HL-60/S4 treated with retinoic acid at 250 ng/mL for 4 days and 3 days (cell line): ENCODE data around the gene PIK3C2G.
"Not testable (repeated sequence)": the region's sequence is repeated elsewhere in the genome, so short reads cannot be mapped to it uniquely, and the experiment has no call there.

Experiments used
- in situ Hi-C: fragments of 300-500 bp; cut with MboI; formaldehyde crosslinking; loops from 2 replicates; pipeline ENCODE4 v1.7.0; 2022; ENCODE audit warnings: low sequenced_read_pairs

PIK3C2G gene, protein sequence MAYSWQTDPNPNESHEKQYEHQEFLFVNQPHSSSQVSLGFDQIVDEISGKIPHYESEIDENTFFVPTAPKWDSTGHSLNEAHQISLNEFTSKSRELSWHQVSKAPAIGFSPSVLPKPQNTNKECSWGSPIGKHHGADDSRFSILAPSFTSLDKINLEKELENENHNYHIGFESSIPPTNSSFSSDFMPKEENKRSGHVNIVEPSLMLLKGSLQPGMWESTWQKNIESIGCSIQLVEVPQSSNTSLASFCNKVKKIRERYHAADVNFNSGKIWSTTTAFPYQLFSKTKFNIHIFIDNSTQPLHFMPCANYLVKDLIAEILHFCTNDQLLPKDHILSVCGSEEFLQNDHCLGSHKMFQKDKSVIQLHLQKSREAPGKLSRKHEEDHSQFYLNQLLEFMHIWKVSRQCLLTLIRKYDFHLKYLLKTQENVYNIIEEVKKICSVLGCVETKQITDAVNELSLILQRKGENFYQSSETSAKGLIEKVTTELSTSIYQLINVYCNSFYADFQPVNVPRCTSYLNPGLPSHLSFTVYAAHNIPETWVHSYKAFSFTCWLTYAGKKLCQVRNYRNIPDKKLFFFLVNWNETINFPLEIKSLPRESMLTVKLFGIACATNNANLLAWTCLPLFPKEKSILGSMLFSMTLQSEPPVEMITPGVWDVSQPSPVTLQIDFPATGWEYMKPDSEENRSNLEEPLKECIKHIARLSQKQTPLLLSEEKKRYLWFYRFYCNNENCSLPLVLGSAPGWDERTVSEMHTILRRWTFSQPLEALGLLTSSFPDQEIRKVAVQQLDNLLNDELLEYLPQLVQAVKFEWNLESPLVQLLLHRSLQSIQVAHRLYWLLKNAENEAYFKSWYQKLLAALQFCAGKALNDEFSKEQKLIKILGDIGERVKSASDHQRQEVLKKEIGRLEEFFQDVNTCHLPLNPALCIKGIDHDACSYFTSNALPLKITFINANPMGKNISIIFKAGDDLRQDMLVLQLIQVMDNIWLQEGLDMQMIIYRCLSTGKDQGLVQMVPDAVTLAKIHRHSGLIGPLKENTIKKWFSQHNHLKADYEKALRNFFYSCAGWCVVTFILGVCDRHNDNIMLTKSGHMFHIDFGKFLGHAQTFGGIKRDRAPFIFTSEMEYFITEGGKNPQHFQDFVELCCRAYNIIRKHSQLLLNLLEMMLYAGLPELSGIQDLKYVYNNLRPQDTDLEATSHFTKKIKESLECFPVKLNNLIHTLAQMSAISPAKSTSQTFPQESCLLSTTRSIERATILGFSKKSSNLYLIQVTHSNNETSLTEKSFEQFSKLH (N-terminal part only)

GRCh38 chr12:18261273-18261672, at the start of gene PIK3C2G:
Gene PIK3C2G (plus strand): TSS chr12:18261518. CDS start chr12:18282082, 20,564 bp downstream.
- in situ Hi-C loops = no loop called here

GRCh38 chr12:18217966-18218365, 43.4 kb upstream of the PIK3C2G start:
- in situ Hi-C loops = no loop called here

DNA sequence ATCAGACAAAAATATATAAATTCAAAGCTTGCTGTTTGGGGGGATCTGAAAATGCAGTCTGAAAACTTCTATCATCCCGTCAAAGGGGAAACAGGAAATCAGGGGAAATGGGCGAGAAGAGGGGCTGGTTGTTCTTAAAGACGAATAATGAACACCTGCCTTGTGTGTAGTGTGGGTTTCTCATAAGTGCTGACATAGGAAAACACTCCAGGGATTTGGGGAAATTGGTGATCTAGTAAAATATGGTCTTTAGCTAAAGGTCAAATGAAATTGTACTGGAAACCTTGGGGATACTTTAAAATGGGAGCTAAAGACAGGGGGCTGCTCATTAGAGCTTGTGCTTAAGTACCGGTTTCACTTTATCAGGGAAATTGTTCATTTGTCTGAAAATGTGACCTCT, 39.6 kb upstream of the PIK3C2G start:
- in situ Hi-C loops = no loop called here

GRCh38 chr12:18222699-18223098, 38.6 kb upstream of the PIK3C2G start:
- in situ Hi-C loops = no loop called here

GRCh38 chr12:18224745-18225144, 36.6 kb upstream of the PIK3C2G start:
- in situ Hi-C loops = no loop called here

GRCh38 chr12:18239526-18239925, 21.8 kb upstream of the PIK3C2G start:
- in situ Hi-C loops = no loop called here

GRCh38 chr12:18242380-18243089, 18.8 kb upstream of the PIK3C2G start:
- in situ Hi-C loops = no loop called here

GRCh38 chr12:18243238-18243637, 18.1 kb upstream of the PIK3C2G start:
- in situ Hi-C loops = no loop called here

- in situ Hi-C loops = no loop called here
Observed at GRCh38 chr12:18246066-18246465, 15.3 kb upstream of the PIK3C2G start.

DNA sequence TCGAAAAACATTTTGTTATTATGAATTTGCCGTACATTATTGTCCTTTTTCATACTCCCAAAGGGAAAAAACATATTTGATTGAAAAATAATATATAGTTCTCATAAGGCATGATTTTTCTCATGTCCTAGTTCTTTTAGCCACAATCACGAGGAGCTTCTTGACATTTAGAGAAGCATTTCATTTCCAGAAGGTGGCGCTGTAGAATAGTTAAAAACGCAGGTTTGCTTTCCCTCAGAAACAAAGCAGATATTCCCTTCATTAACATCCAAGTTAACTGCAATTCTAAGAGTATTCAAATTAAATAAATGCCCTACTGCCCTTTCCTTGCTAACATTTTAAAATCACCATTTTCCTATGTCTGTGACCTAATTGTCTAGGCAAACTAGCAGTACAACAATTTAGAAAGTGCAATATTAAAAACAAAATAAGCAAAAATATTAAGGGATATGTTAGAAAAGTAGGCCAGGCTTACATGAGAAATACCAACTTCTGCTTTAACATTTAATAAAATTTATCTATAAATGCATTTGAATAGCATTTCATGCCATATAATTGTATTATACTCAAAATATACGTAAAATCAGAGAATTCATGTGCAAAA, 10.9 kb upstream of the PIK3C2G start:
- in situ Hi-C loops = no loop called here

GRCh38 chr12:18254081-18254480, 7.2 kb upstream of the PIK3C2G start:
- in situ Hi-C loops = no loop called here

DNA sequence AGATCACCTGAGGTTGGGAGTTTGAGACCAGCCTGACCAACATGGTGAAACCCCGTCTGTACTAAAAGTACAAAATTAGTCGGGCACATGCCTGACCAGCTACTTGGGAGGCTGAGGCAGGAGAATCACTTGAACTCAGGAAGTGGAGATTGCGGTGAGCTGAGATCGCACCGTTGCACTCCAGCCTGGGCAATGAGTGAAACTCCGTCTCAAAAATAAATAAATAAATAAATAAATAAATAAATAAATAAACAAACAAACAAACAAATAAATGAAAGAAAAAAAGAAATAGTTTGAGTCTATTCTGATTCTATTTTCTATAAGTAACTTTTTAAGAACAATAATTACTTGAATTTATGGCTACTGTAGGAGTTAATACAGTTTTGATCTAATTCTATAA, 6.3 kb upstream of the PIK3C2G start:
- in situ Hi-C loops = not testable (repeated sequence)

DNA sequence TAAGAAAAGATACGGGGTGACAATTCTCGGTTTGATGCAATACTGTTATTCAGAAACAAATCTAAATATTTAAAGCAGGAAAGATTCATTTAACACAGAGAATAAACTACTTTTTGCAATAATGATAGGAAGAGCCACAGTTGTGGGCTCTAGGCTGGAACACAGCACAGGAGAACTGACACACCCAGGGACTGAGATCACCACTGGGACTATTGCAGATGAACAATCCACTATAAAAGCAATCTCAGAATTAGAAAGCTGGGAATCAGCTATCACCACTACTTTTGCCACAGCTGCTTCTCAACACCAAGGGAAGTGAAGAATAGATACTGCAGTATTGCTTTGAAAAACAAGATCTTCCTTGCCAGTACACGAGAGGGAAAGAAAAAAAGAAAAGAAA, 4.1 kb upstream of the PIK3C2G start:
- in situ Hi-C loops = no loop called here

GRCh38 chr12:18258929-18259328, 2.4 kb upstream of the PIK3C2G start:
- in situ Hi-C loops = no loop called here

DNA sequence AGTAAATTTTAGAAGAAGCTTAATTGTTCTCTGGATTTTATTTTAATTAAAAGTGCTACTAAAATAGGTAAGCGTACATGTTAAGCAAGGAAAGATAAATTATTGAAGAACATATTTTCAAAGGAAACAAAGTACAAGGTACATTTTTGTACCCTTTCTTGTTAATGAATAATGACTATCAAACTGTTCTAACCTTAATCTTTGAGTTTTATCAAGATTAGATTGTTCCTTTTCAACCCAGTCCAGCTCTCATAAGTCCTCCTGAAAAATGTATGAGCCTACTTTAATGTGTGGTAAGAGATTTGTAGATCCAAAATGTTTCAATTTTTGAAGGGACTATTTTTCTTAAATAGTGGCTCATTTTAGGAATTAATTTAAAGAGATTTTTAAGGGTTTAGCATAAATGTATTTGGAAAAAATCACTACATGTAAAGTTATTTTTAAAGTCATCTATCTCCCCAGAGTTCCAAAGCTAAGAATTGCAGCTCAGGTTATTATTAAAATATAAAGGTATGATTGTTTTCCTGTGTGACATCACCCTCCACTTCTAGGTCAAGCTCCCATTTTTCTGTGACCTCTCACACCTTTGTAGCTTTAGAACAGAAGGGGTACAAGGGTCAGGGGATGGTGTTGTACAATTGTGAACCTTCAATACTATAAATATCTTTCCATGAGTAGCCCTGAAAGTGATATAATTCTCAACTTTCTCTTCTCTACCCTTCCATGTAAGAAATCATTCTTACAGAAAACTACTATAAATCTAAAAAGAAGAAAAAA, 1.2 kb upstream of the PIK3C2G start:
- in situ Hi-C loops = no loop called here

GRCh38 chr12:18261906-18262305, 588 bp downstream of the PIK3C2G start:
- in situ Hi-C loops = no loop called here

DNA sequence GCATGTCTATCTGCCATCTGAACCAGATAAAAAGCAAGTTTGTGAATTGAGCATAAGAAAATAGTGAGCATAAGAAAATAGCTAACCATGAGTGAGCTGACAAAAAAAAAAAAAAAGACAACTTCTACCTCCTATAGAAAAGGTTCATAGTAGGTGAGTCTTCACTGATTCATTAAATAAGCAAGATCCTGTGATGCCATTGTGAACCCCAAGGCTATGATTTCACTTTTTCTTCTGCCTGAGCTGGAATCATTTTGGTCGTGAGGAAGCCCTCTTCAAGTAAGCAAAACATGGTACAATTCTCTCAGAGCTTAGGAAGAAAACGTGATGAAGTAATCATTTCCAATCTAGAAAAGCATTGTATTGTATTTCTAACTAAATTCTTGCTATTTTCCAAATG, 1.2 kb downstream of the PIK3C2G start:
- in situ Hi-C loops = no loop called here

DNA sequence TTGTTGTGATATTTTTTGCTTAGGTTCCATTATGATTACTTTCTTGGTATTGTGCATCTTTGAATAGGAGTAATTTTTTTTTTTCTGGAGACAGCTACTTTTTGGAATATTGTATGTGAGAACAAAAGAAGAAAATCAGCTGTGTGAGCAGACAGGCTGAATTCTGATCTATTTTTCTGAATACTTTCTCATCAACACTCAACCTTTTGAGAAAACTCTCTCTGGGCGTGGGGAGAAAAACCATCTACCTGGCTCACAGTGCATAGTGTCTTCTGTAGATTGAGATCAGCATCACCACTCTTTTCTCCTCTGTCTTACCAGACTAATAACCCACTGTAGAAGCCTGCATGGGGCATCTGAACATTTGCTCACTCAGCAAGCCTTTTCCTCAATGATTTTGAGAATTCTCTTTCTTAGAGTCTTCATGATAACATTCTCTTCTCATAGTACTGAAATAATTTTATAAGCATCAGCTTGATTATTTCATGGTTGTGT, 3.3 kb downstream of the PIK3C2G start:
- in situ Hi-C loops = no loop called here

DNA sequence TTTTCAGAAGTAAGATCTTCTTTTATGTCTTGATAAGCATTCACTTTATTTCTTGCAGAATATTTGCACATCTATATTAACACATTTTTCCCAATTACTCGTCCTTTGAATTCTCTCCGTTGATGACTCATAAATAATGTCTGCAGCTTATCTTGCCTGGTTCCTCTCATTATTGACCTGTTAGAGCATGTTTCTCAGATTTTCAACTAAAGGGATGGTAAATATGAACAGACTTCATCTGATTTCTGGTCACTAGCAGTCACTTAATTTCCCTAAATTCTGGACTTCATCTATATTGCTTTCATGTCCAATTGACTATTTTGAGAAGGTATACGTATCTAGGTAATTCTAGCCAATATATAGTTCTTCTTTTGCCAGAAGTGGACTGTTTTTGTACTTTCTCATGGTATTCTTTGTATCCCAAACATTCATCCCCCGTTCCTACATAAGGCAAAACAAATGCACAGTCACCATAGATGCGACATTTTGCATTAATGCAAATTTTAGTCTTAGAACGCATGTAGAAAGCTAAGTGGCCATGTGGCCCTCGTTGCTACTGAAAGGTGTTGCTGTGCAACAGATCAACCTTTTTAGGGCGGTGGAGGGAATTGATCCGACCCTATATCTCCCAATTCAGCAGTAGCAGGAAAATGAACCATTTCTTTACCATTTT, 6.2 kb downstream of the PIK3C2G start:
- in situ Hi-C loops = no loop called here
